Colon (tissue), 2 donors: ENCODE results near the gene SGCD.

Experiments used
- FAIRE-seq: peaks from 2 replicates; lab custom pipeline; 2012; peaks lifted over from hg19 to GRCh38; lab: Jason Lieb, UNC
- donor health status: control.
- donor health status: control.

The SGCD gene

GRCh38 chr5:156326718-156327259, at the start of gene SGCD:
Gene SGCD, plus strand, starts transcription at chr5:156327164.
- no peak for FAIRE-seq

- FAIRE-seq = no peak
These were observed 49.7 kb upstream of the SGCD start for GRCh38 chr5:156277290-156277689.

GRCh38 chr5:156295431-156295830, 31.5 kb upstream of the SGCD start:
- FAIRE-seq = no peak

GRCh38 chr5:156310115-156310514, 16.8 kb upstream of the SGCD start:
- FAIRE-seq = no peak

GRCh38 chr5:156312897-156313694, 13.9 kb upstream of the SGCD start:
- FAIRE-seq = no peak

GRCh38 chr5:156314416-156314815, 12.5 kb upstream of the SGCD start:
- no peak for FAIRE-seq

- no peak for FAIRE-seq
These were observed 4.3 kb upstream of the SGCD start for GRCh38 chr5:156322666-156323065.

GRCh38 chr5:156327296-156327695, 332 bp downstream of the SGCD start:
- FAIRE-seq = no peak

- FAIRE-seq = no peak
These were observed 1.2 kb downstream of the SGCD start for GRCh38 chr5:156328161-156328560.

GRCh38 chr5:156328766-156329165, 1.8 kb downstream of the SGCD start:
- no peak for FAIRE-seq

- FAIRE-seq = no peak
These were observed 2.2 kb downstream of the SGCD start for GRCh38 chr5:156329171-156329611.

GRCh38 chr5:156330141-156330870, 3.3 kb downstream of the SGCD start:
- FAIRE-seq = no peak

GRCh38 chr5:156331181-156331580, 4.2 kb downstream of the SGCD start:
- no peak for FAIRE-seq

- no peak for FAIRE-seq
These were observed 4.9 kb downstream of the SGCD start for GRCh38 chr5:156331845-156332244.

GRCh38 chr5:156332245-156332644, 5.3 kb downstream of the SGCD start:
- no peak for FAIRE-seq

GRCh38 chr5:156339139-156339841, 12.3 kb downstream of the SGCD start:
- no peak for FAIRE-seq

- FAIRE-seq = no peak
These were observed 13.9 kb downstream of the SGCD start for GRCh38 chr5:156340893-156341292.

- FAIRE-seq = no peak
These were observed 23.3 kb downstream of the SGCD start for GRCh38 chr5:156350256-156350655.

GRCh38 chr5:156351423-156351822, 24.5 kb downstream of the SGCD start:
- FAIRE-seq = no peak

- no peak for FAIRE-seq
These were observed 27.6 kb downstream of the SGCD start for GRCh38 chr5:156354571-156354970.

GRCh38 chr5:156356238-156356637, 29.3 kb downstream of the SGCD start:
- FAIRE-seq = no peak

- FAIRE-seq = no peak
These were observed 32.5 kb downstream of the SGCD start for GRCh38 chr5:156359476-156359875.
